H1 (cell line): ENCODE data around the gene ATP11A. TPM values are rescaled to one million over a fixed set of nuclear protein-coding genes. Genes with fewer than 3 reads are reported as not detected.

Experiments
- CTCF ChIA-PET: fragments of 300-600 bp; sonication (Branson Sonifier 250); formaldehyde crosslinking; loops from one replicate; lab custom pipeline; 2021; ENCODE audit not compliant: partially characterized antibody; lab: Charles Lee
- POLR2A ChIA-PET: fragments of 300-600 bp; sonication (Branson Sonifier 250); formaldehyde crosslinking; loops from one replicate; lab custom pipeline; 2021; ENCODE audit warnings: inconsistent platforms; ENCODE audit not compliant: partially characterized antibody; lab: Charles Lee
- DNase-seq, 2 experiments: peaks; one replicate each; pipeline versions ENCODE4 v3.0.0 to v3.0.0-alpha.2; 2010 to 2022; ENCODE audit warnings: low spot score in 2 of 2, low read depth in 1 of 2, mixed read lengths in 1 of 2
- FAIRE-seq: peaks from 2 replicates; lab custom pipeline; 2011; peaks lifted over from hg19 to GRCh38; lab: Jason Lieb, UNC
- H2AFZ ChIP-seq: 2 replicates; pipeline ENCODE4 v1.8.1; 2012; ENCODE audit warnings: low read length, inconsistent platforms
- H2AK5ac ChIP-seq: 2 replicates; pipeline ENCODE4 v1.6.1; 2013; ENCODE audit warnings: low read depth, low read length
- H2BK120ac ChIP-seq: replicated peaks from 2 replicates; pipeline ENCODE3; 2013; ENCODE audit warnings: low read depth, low read length, inconsistent platforms
- H2BK12ac ChIP-seq: 2 replicates; pipeline ENCODE4 v1.6.1; 2013; ENCODE audit warnings: low read depth, low read length
- H2BK15ac ChIP-seq: 2 replicates; pipeline ENCODE4 v1.6.1; 2013; ENCODE audit warnings: low read length
- H2BK20ac ChIP-seq: 2 replicates; pipeline ENCODE4 v1.6.1; 2013; ENCODE audit warnings: low read length
- H2BK5ac ChIP-seq: 2 replicates; pipeline ENCODE4 v1.6.1; 2013; ENCODE audit warnings: low read depth, low read length
- H3K14ac ChIP-seq: 2 replicates; pipeline ENCODE4 v1.6.1; 2013; ENCODE audit warnings: inconsistent platforms; ENCODE audit not compliant: insufficient read length
- H3K18ac ChIP-seq: 2 replicates; pipeline ENCODE4 v1.6.1; 2013; ENCODE audit warnings: low read length; ENCODE audit errors: extremely low read depth
- H3K23ac ChIP-seq: 2 replicates; pipeline ENCODE4 v1.6.1; 2013; ENCODE audit warnings: inconsistent platforms; ENCODE audit not compliant: insufficient read length
- H3K23me2 ChIP-seq: 2 replicates; pipeline ENCODE4 v1.6.1; 2013; ENCODE audit warnings: low read depth, low read length
- H3K27ac ChIP-seq: 2 replicates; pipeline ENCODE4 v1.6.1; 2011; ENCODE audit warnings: low read depth, low read length, inconsistent platforms
- H3K27me3 ChIP-seq, 4 experiments: replicated peaks in 1 of 4; 1 replicate in 1 of 4; 2 replicates in 3 of 4; pipeline versions ENCODE4 v1.6.1 to v1.8.1; 2011 to 2013; ENCODE audit warnings: low read length in 3 of 4, mild to moderate bottlenecking in 3 of 4, inconsistent platforms in 2 of 4, mixed read lengths in 2 of 4, moderate library complexity in 1 of 4; ENCODE audit not compliant: control insufficient read depth in 3 of 4, insufficient read depth in 3 of 4; ENCODE audit errors: extremely low read depth in 1 of 4
- H3K36me3 ChIP-seq, 4 experiments: 2 replicates each; pipeline versions ENCODE4 v1.6.1 to v1.8.1; 2011 to 2013; ENCODE audit warnings: mild to moderate bottlenecking in 4 of 4, low read length in 3 of 4, moderate library complexity in 2 of 4, control low read depth in 1 of 4, inconsistent platforms in 1 of 4; ENCODE audit not compliant: insufficient read depth in 4 of 4, control insufficient read depth in 2 of 4
- H3K4ac ChIP-seq: replicated peaks from 2 replicates; pipeline ENCODE3; 2013; ENCODE audit warnings: low read length, low read depth, mixed read lengths, inconsistent platforms; ENCODE audit not compliant: insufficient read length
- H3K4me1 ChIP-seq, 4 experiments: replicated peaks in 1 of 4; 1 replicate in 1 of 4; 2 replicates in 3 of 4; pipeline versions ENCODE4 v1.6.1 to v1.8.1; 2011 to 2013; ENCODE audit warnings: low read length in 3 of 4, inconsistent platforms in 2 of 4, mixed read lengths in 1 of 4; ENCODE audit not compliant: insufficient read depth in 4 of 4, control insufficient read depth in 3 of 4
- H3K4me2 ChIP-seq, 2 experiments: 2 replicates each; pipeline versions ENCODE4 v1.6.1 to v1.8.1; 2011 to 2013; ENCODE audit warnings: low read depth in 2 of 2, low read length in 2 of 2, control low read depth in 1 of 2, inconsistent platforms in 1 of 2, mild to moderate bottlenecking in 1 of 2; ENCODE audit not compliant: insufficient read depth in 1 of 2
- H3K4me3 ChIP-seq, 4 experiments: fragments of 200-600, 300-600 bp in 1 of 4; sonication (generic), shearing (Covaris generic), sonication (Bioruptor Twin) in 1 of 4; 2 replicates each; pipeline versions ENCODE4 v1.5.1 to v1.8.1; 2011 to 2016; ENCODE audit warnings: low read length in 4 of 4, low read depth in 3 of 4, control low read depth in 2 of 4, inconsistent platforms in 2 of 4, mild to moderate bottlenecking in 2 of 4, mixed read lengths in 1 of 4, moderate library complexity in 1 of 4; ENCODE audit not compliant: insufficient read depth in 2 of 4; ENCODE audit errors: extremely low read depth in 1 of 4
- H3K56ac ChIP-seq: replicated peaks from 2 replicates; pipeline ENCODE3; 2013; ENCODE audit warnings: low read depth, mild to moderate bottlenecking, mixed read lengths, low read length, inconsistent platforms; ENCODE audit not compliant: insufficient read length
- H3K79me1 ChIP-seq: 2 replicates; pipeline ENCODE4 v1.6.1; 2013; ENCODE audit warnings: low read depth, low read length, control low read depth
- H3K79me2 ChIP-seq, 2 experiments: 2 replicates each; pipeline versions ENCODE4 v1.6.1 to v1.8.1; 2012 to 2013; ENCODE audit warnings: low read length in 2 of 2, mild to moderate bottlenecking in 2 of 2, inconsistent platforms in 1 of 2; ENCODE audit not compliant: insufficient read depth in 2 of 2, control insufficient read depth in 1 of 2
- H3K9ac ChIP-seq, 4 experiments: replicated peaks in 1 of 4; 1 replicate in 1 of 4; 2 replicates in 3 of 4; pipeline versions ENCODE4 v1.6.1 to v1.8.1; 2011 to 2013; ENCODE audit warnings: low read depth in 3 of 4, low read length in 3 of 4, control low read depth in 2 of 4, mild to moderate bottlenecking in 2 of 4, moderate library complexity in 2 of 4, inconsistent platforms in 1 of 4; ENCODE audit errors: extremely low read depth in 1 of 4
- H3K9me3 ChIP-seq, 2 experiments: 2 replicates each; pipeline versions ENCODE4 v1.6.1 to v1.8.1; 2012 to 2013; ENCODE audit warnings: mild to moderate bottlenecking in 2 of 2, moderate library complexity in 2 of 2, control low read depth in 1 of 2, inconsistent platforms in 1 of 2, low read depth in 1 of 2, low read length in 1 of 2, mixed read lengths in 1 of 2; ENCODE audit not compliant: insufficient read depth in 2 of 2
- H4K20me1 ChIP-seq, 2 experiments: replicated peaks in 1 of 2; 2 replicates each; pipeline versions ENCODE3 to v1.8.1; 2011 to 2013; ENCODE audit warnings: inconsistent platforms in 2 of 2, low read length in 2 of 2, mild to moderate bottlenecking in 1 of 2; ENCODE audit not compliant: insufficient read depth in 2 of 2, control insufficient read depth in 1 of 2
- H4K5ac ChIP-seq: 2 replicates; pipeline ENCODE4 v1.6.1; 2013; ENCODE audit warnings: low read length, low read depth, mixed read lengths, inconsistent platforms; ENCODE audit not compliant: insufficient read length
- H4K8ac ChIP-seq: 2 replicates; pipeline ENCODE4 v1.8.0; 2013; ENCODE audit warnings: mild to moderate bottlenecking, moderate library complexity, low read length, inconsistent platforms; ENCODE audit not compliant: insufficient read depth; ENCODE audit errors: extremely low read depth
- H4K91ac ChIP-seq: replicated peaks from 2 replicates; pipeline ENCODE3; 2013; ENCODE audit warnings: low read length, mixed read lengths, inconsistent platforms; ENCODE audit not compliant: insufficient read length
- ASH2L ChIP-seq: fragments of 200-600, 300-600 bp; sonication (generic); IDR thresholded peaks from one replicate; pipeline ENCODE4 v1.7.1; 2017; ENCODE audit warnings: low read length
- TBP ChIP-seq: IDR thresholded peaks from 2 replicates; pipeline ENCODE4 v1.6.1; 2011; ENCODE audit warnings: low read depth, low read length, improper control_type of control experiment
- whole genome bisulfite sequencing, 2 experiments: shearing (Covaris generic) in 1 of 2; methylation state at CpG; one replicate each; pipeline versions ENCODE4 v1.1.6 to v1.1.7; 2013 to 2015; ENCODE audit warnings: low lambda C conversion rate in 2 of 2, mixed read lengths in 2 of 2, inconsistent platforms in 1 of 2, low coverage in 1 of 2, missing lambda C conversion rate in 1 of 2; ENCODE audit not compliant: insufficient replicate concordance in 2 of 2, insufficient coverage in 1 of 2, insufficient read length in 1 of 2; ENCODE audit errors: extremely low coverage in 1 of 2, missing lambda C conversion rate in 1 of 2; 5-methylcytosine and 5-hydroxymethylcytosine counted together
- polyA plus RNA-seq, 7 experiments: library from polyadenylated mRNA; depleted of rRNA in 3 of 7; stranded (reverse) in 5 of 7; unstranded in 2 of 7; fragments of >200 nt in 5 of 7; fragments of 200-250 nt in 2 of 7; gene quantifications; 1 replicate in 5 of 7; 2 replicates in 1 of 7; 4 replicates in 1 of 7; pipeline versions ENCODE4 v1.2.1 to v1.2.3, GENCODE V29; 2011 to 2013; ENCODE audit warnings: missing spikeins in 2 of 7, mixed read lengths in 2 of 7
- total RNA-seq: library from RNA; stranded (reverse); fragmentation: NEBNext Ultra II Directional; extraction: Animal tissue kit (Norgen Biotek cat#: 25700); gene quantifications from 2 replicates; pipeline ENCODE4 v1.2.1, GENCODE V29; 2021

The ATP11A gene
- total and polyA plus RNA-seq, 2 of the 8 experiments (the other 6 are each of a cell fraction or from before 2014, with no cell fraction given) = 28.8 to 72.9 TPM

DNA sequence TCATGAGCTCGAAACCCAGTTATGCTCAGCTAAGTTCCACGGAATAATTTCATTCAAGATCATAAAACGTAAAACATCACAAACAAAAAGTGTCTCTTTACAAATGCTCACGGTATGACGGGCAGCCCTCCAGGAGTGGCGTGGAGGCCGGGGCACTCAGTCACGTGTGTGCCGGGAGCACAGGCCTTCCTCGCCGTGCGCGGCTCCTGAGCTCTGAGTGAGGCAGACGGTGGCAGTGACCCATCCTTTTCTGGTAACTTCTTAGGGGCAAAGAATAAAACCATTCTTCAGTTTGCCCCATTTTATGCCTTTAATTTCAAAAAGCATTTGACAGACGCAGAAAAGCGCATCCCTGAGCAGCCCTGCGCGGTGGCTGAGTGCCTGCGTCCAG is 72.8 kb downstream of the ATP11A start:
- H3K9me3 ChIP-seq = no peaks in the 10 kb centered on the region
- no peak overlapping the region for H2BK120ac ChIP-seq
- H3K23ac ChIP-seq = no peak overlapping the region
- H4K91ac ChIP-seq = no peak overlapping the region
- H3K56ac ChIP-seq = no peak overlapping the region
- no peak overlapping the region for H4K8ac ChIP-seq
- H3K79me2 ChIP-seq = peaks cover 0 to 46% of the 10 kb centered on the region in 2 experiments; a peak in 2 of 4 replicates
- no peak overlapping the region for H2BK12ac ChIP-seq
- no peak overlapping the region for H4K5ac ChIP-seq
- no peaks in the 10 kb centered on the region for H3K36me3 ChIP-seq
- no peak overlapping the region for H2AK5ac ChIP-seq
- H2BK15ac ChIP-seq = no peak overlapping the region
- H3K4me2 ChIP-seq = no peak overlapping the region
- DNase-seq = no peak
- H3K27ac ChIP-seq = no peak overlapping the region
- no peak overlapping the region for H3K4me3 ChIP-seq
- no peak overlapping the region for H3K4ac ChIP-seq
- no peak overlapping the region for H3K9ac ChIP-seq
- H3K18ac ChIP-seq = no peak overlapping the region
- H2AFZ ChIP-seq = no peak overlapping the region
- no peak overlapping the region for H2BK20ac ChIP-seq
- TF ChIP-seq TBP (no peak), ASH2L (no peak)
- TF ChIP-seq, all 59 proteins: peak for 0
- FAIRE-seq = no peak
- H3K14ac ChIP-seq = no peak overlapping the region
- peaks cover 0 to 3% of the 10 kb centered on the region in 2 experiments for H4K20me1 ChIP-seq
- H3K27me3 ChIP-seq = no peaks in the 10 kb centered on the region
- POLR2A ChIA-PET = interaction anchor here (0.9 to 2.3 kb wide), 6 partner anchors 10 to 70 kb away, joined by 3 to 8 read pairs (median 3); no protein-coding TSS in a partner anchor
- no peak overlapping the region for H2BK5ac ChIP-seq
- CTCF ChIA-PET = interaction anchor here (0.9 to 1.4 kb wide), 6 partner anchors 9 to 112 kb away, joined by 3 to 4 read pairs (median 4); no protein-coding TSS in a partner anchor
- no peaks in the 10 kb centered on the region; the same call in 1 of the 2 replicates for H3K79me1 ChIP-seq
- no peaks in the 10 kb centered on the region for H3K23me2 ChIP-seq
- peaks cover 0 to 17% (median 6%) of the 10 kb centered on the region in 4 experiments; a peak in 4 of 7 replicates for H3K4me1 ChIP-seq
- 87% methylated on average over 19 of the region's 19 CpGs; no CpG with 5 or more reads in 1 of the 2 experiments for WGBS, 2 experiments
